ENCODE data around the gene BCL11B. TPM values are rescaled to one million over a fixed set of nuclear protein-coding genes. Genes with fewer than 3 reads are reported as not detected.

The BCL11B gene
- total and polyA plus RNA-seq, 2 donors (not counting 1 experiment from before 2014, with no cell fraction given): 0.33 to 0.42 TPM

GRCh38 chr14:99164712-99165111 is 107.3 kb downstream of the BCL11B start:
- Mint-ChIP-seq H3K27me3 (no peaks in the 10 kb centered on the region), H3K27ac (no peak overlapping the region), H3K4me3 (no peak overlapping the region), H3K4me1 (no peaks in the 10 kb centered on the region), H3K9me3 (ENCODE audit: insufficient read depth) (no peaks in the 10 kb centered on the region)
- intact Hi-C loops (cut with micrococcal nuclease): no loop called here
- POLR2A ChIA-PET: no interaction called here
- Histone ChIP-seq H2AFZ (ENCODE audit: insufficient read depth, low read depth, low read length, poor library complexity, severe bottlenecking) (no peak overlapping the region), H3K36me3 (replicated peaks in 1 of 2; ENCODE audit: control extremely low read depth in 1 of 2, control insufficient read depth in 1 of 2, extremely low read depth in 1 of 2, insufficient read depth in 2 of 2, low read length in 1 of 2) (no peaks in the 10 kb centered on the region), H3K9me3 (ENCODE audit: control extremely low read depth in 1 of 3, control insufficient read depth in 2 of 3, insufficient read depth in 1 of 3, low read length in 2 of 3) (peaks cover 0 to 14% (median 0%) of the 10 kb centered on the region in 3 donors), H3K4me2 (replicated peaks; ENCODE audit: low read depth, low read length, poor library complexity, severe bottlenecking) (no peak overlapping the region), H4K20me1 (ENCODE audit: control insufficient read depth, insufficient read depth, low read length, poor library complexity, severe bottlenecking) (no peaks in the 10 kb centered on the region), H3K27me3 (replicated peaks in 1 of 4; ENCODE audit: control extremely low read depth in 1 of 4, control insufficient read depth in 3 of 4, insufficient read depth in 4 of 4, low read length in 3 of 4) (no peaks in the 10 kb centered on the region), H3K9ac (ENCODE audit: low read length) (no peak overlapping the region), H3K79me2 (ENCODE audit: control insufficient read depth, insufficient read depth, low read length) (no peaks in the 10 kb centered on the region), H3K4me3 (ENCODE audit: control extremely low read depth in 1 of 5, extremely low read depth in 1 of 5, insufficient read depth in 1 of 5, low read depth in 2 of 5, low read length in 4 of 5) (no peak overlapping the region), H3K27ac (ENCODE audit: low read length in 2 of 2) (no peak overlapping the region), H3K4me1 (ENCODE audit: control insufficient read depth in 2 of 2, insufficient read depth in 2 of 2, low read length in 2 of 2) (no peaks in the 10 kb centered on the region)
- DNase-seq (no peak), ATAC-seq (ENCODE audit: low read depth) (no peak)
- CTCF ChIA-PET: no interaction called here
- TF ChIP-seq CTCF (IDR thresholded peaks at IDR 0.05): no peak
- no peak for TF ChIP-seq EZH2 (IDR thresholded peaks at IDR 0.05; ENCODE audit: borderline replicate concordance, insufficient read depth, low read depth, low read length, poor library complexity, severe bottlenecking)
- WGBS (ENCODE audit: insufficient coverage): 33% methylated on average over 1 of the region's 5 CpGs

- Histone ChIP-seq H2AFZ (ENCODE audit: insufficient read depth, low read depth, low read length, poor library complexity, severe bottlenecking) (no peak overlapping the region), H4K20me1 (ENCODE audit: control insufficient read depth, insufficient read depth, low read length, poor library complexity, severe bottlenecking) (no peaks in the 10 kb centered on the region), H3K4me2 (replicated peaks; ENCODE audit: low read depth, low read length, poor library complexity, severe bottlenecking) (no peak overlapping the region), H3K4me3 (ENCODE audit: control extremely low read depth in 1 of 5, extremely low read depth in 1 of 5, insufficient read depth in 1 of 5, low read depth in 2 of 5, low read length in 4 of 5) (no peak overlapping the region), H3K36me3 (replicated peaks in 1 of 2; ENCODE audit: control extremely low read depth in 1 of 2, control insufficient read depth in 1 of 2, extremely low read depth in 1 of 2, insufficient read depth in 2 of 2, low read length in 1 of 2) (no peaks in the 10 kb centered on the region), H3K79me2 (ENCODE audit: control insufficient read depth, insufficient read depth, low read length) (no peaks in the 10 kb centered on the region), H3K9ac (ENCODE audit: low read length) (no peak overlapping the region), H3K27me3 (replicated peaks in 1 of 4; ENCODE audit: control extremely low read depth in 1 of 4, control insufficient read depth in 3 of 4, insufficient read depth in 4 of 4, low read length in 3 of 4) (no peaks in the 10 kb centered on the region), H3K4me1 (ENCODE audit: control insufficient read depth in 2 of 2, insufficient read depth in 2 of 2, low read length in 2 of 2) (no peaks in the 10 kb centered on the region), H3K9me3 (ENCODE audit: control extremely low read depth in 1 of 3, control insufficient read depth in 2 of 3, insufficient read depth in 1 of 3, low read length in 2 of 3) (peaks cover 0 to 20% (median 0%) of the 10 kb centered on the region in 3 donors), H3K27ac (ENCODE audit: low read length in 2 of 2) (no peak overlapping the region)
- intact Hi-C loops (cut with micrococcal nuclease): no loop called here
- Mint-ChIP-seq H3K9me3 (ENCODE audit: insufficient read depth) (no peaks in the 10 kb centered on the region), H3K4me1 (no peaks in the 10 kb centered on the region), H3K4me3 (no peak overlapping the region), H3K27me3 (no peaks in the 10 kb centered on the region), H3K27ac (no peak overlapping the region)
- WGBS (ENCODE audit: insufficient coverage): 76% methylated on average over 2 of the region's 3 CpGs
- no peak for TF ChIP-seq EZH2 (IDR thresholded peaks at IDR 0.05; ENCODE audit: borderline replicate concordance, insufficient read depth, low read depth, low read length, poor library complexity, severe bottlenecking)
- TF ChIP-seq CTCF (IDR thresholded peaks at IDR 0.05): no peak
- no peak for DNase-seq
- ChIA-PET POLR2A (no interaction called here), CTCF (no interaction called here)
- no peak for ATAC-seq (ENCODE audit: low read depth)
Measured at GRCh38 chr14:99163446-99163845, 108.6 kb downstream of the BCL11B start.
